HG02970 (cell line): ENCODE data around the gene ARHGEF5.
"Not testable (repeated sequence)": the region's sequence is repeated elsewhere in the genome, so short reads cannot be mapped to it uniquely, and the experiment has no call there.

Source experiments
- ATAC-seq: cut with Tn5 transposase; IDR thresholded peaks from one replicate; pipeline ENCODE4 v1.9.1; 2021; ENCODE audit warnings: mild to moderate bottlenecking, moderate library complexity, moderate number of reproducible peaks; ENCODE audit not compliant: unreplicated experiment, low FRiP score

Gene ARHGEF5

DNA sequence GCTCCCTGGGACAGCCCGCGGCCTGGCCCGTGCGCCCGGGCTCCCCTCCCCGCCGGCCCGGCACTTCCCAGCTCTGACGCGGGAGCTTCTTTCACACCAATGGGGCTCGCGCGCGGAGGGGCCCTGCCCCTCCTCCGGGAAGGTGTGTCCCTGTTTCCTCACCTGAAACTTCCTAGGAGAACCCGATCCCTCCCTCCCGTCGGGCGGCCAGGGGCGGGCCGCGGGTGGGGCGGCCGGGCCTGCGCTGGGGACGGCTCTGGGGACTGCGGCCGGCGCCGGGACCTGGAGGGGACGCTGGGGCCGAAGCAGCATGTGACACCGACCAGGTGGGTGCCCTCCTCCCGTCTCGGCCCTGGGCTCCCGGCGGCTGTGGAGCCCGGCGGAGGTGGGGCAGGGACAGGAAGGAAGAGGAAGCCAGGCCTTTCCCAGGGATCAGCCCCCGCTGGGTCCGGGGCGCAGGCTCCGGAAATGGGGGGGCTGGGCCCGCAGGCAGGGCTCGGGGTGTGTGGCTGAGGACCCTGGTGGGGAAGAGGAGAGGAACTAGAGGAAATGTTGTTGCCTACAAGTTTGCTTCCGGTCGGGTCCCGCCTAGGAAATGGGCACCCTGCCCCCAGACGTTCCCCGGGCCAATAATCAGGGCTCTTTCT is at the start of gene ARHGEF5:
ARHGEF5 (plus strand) TSS at position 227 of the 647 bp plus-strand sequence. CDS start 7,268 bp downstream, outside the sequence.
- ATAC-seq: peak; percentile 76

DNA sequence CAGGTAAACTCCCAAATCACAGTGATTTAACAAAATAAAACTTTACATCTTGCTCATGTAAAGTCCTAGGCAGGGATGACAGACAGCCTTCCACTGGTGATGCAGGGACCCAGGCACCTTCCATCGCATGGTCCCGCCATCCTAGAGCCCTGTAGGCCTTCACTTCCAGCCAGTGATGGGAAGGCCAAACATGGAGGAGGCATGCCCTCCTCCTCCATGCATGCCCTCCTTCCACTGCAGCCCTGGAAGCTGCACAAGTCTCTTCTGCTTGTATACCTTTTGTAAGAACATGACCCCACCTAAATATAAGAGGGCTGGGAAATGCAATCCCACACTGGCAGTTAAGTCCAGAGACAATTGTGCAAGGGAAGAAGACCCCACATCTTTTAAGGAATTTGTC is 45.5 kb upstream of the ARHGEF5 start:
- not testable (repeated sequence) for ATAC-seq

DNA sequence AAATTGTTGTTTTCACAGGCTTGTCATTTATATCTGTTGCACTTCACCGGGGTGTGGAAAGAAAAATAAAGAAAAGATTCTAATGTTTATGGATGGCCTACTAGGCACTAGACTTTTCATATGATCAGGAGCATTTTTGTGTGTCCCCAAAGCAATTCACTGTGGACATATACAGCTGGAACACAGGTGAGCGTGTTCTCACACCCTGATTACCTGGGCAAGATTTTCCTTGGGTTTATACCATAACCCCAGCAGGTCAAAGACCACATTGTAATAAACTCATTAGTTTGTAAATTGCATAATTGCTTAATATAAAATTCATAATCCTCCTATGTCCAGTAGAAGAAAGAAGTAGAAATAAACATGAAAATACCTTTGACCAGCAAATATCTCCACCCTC is 44.0 kb upstream of the ARHGEF5 start:
- not testable (repeated sequence) for ATAC-seq

DNA sequence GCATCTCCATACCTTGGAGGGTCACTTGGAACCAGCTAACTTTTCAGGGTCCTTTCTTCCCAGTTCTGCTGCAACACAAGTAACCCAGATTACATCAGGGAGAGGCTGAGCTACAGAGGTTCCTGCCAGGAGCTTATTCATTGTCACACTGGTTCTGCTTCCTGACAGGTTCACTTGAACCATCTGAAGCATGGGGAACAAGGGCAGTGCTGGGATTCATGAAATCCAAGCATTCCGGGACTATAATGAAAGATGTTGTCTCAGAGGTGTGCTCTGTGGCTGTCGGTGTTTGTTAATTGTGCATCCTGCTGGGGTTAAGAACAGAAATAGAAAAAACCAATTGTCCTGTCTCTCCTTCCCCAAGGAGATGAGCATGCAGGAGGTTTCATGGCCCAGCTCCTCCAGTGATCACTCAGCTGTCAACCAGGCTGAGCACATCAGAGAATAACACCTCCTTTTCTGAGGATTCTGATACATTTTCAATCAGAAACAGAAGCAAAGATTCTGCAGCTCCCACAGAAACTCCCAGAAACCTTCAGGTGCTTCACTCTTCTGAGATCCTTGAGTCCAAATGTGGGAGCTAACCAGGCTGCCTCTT is 43.2 kb upstream of the ARHGEF5 start, which contains the start of gene OR2A1:
OR2A1 (plus strand) TSS at position 548 of the 598 bp plus-strand sequence. CDS start 5,706 bp downstream, outside the sequence.
- not testable (repeated sequence) for ATAC-seq

DNA sequence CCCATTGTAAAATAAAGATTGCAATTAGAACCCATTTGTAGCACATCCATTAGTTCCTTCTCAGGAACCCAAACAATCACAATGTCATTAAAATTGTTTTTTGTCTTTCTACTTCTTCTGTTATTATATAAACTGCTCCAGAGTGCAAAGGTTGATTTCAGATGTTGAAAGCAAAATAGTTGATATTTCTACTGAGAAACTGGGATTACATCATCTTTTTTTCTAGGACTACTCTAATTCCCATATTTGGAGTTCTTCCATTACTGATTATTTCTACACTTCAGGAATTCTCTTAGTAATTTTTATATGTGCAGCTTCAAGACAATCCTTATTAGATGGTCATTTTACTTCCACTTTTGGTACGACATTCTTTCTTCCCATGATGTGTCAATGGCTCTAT is 37.7 kb upstream of the ARHGEF5 start:
- ATAC-seq: not testable (repeated sequence)

DNA sequence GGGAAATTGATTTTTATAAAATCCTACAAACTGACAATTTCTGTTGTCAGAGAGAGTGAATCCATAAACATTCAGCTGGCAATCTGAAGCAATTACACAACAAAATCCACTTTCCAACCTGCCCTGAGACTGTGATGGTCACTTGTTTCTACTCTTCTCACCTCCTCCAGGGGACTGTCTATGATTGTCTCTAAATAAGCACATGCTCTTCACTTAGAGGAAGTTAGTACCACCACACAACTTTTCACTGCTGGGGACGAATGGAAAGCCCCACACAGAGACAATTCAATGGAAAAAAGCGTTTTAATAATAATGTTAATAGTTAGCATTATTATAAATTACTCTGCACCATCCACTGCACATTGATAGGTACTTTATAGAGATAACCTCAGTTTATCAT is 35.7 kb upstream of the ARHGEF5 start:
- ATAC-seq: not testable (repeated sequence)

DNA sequence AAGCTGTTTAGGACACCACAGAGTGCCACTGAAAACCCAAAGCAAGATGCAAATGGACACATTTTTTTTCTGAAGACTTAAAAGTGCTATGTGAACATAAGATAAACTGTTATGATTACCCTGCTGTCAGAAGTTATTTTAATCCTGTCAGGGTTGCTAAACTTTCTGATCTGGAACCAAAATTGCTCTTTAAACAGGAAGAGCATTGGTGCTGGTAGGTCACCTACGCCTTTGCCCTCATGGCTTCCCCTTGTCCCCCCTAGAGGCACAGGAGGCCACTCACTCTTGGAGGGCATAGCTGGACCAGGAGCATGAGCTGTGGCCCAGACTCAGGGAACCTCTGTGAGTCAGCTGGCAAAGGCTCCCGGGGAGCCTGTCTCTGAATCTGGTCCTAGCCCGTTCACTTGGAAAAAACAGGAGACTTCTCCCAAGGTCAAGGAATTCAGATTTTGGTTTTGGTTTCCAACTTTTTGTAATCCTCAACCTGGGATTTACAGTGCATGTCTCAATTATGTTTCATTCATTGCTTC is 33.5 kb upstream of the ARHGEF5 start:
- ATAC-seq: not testable (repeated sequence)

DNA sequence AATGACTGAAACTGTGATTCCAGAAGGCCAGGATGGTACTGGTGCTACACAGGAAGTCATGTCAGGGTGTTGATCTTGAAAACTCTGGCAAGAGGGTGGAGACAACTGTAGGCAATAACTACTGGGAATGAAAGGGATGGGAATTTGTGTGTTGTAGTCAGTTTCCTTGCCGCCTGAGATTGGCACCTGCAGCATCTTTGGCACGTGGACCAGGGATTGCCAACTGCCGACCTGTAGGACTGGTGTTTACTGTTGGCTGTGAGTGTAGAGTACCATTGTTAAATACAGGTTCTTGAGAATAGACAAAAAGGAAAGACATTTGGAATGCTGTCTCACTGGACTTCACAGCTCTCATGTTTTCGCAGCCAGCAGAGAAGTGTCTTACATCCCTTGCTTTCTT is 31.8 kb upstream of the ARHGEF5 start:
- not testable (repeated sequence) for ATAC-seq

DNA sequence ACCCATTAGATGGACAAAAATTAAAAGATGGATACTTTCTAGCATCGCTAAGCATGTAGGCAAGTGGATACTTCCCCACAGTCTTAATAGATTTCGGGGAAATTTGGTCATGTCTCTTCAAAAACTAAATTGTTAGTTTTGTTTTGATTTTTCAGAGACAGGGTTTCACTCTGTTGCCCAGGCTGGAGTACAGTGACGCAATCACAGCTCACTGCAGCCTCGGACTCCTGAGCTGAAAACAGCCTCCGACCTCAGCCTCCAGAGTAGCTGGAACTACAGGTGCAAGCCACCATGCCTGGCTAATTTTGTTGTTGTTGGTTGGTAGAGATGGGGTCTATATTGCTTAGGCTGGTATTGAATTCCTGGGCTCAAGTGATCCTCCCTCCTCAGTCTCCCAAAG is 29.3 kb upstream of the ARHGEF5 start:
- ATAC-seq: not testable (repeated sequence)

DNA sequence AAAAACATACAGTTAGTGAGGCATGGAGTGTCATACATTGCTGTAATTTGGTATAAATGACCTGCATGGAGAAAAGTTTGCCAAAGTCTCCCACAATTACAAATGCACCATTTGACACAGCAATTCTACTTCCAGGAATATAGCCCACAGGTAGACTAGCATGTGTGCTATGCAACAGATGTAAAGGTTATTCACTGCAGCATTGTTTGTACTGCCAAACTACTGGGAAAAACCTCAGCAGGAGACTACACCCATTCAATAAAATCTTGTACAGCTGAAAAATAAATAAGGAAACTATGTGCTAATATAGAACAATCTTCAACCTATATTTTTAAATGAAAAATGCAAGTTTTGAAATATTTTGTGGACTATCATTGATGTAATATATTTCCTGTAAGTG is 25.2 kb upstream of the ARHGEF5 start:
- ATAC-seq: not testable (repeated sequence)

DNA sequence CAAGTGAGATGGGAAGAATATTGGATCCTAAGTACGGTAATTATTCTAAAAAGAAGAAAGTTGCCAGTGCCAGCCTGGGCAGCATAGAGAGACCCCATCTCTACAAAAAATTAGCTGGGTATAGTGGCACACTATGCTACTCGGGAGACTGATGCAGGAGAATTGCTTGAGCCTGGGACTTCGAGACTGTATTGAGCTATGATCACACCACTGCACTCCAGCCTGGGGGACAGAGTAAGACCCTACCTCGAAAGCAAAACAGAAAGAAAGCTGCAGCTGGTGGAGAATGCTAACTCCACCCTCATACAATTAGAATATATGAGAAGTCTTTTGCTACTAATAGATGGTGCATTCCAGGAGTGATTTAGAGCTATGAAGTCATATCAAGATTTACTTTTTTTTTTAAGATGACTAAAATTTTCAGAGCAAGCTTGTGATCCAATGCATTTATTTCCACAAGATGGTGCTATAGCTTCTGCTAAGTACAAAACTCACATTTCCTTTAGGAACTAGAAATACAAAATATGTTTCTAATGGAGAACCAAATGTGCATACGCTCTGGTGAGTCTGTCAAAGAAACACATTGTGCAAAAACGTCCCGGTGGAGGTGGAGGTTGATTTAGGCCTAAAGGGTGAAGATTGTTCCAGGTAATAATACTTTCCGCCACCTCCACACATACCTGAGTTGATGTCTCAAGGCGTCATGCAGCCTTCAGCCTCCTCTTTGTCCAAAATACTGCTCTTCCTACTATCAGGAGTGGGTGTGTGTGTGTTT is 23.8 kb upstream of the ARHGEF5 start:
- ATAC-seq: not testable (repeated sequence)

DNA sequence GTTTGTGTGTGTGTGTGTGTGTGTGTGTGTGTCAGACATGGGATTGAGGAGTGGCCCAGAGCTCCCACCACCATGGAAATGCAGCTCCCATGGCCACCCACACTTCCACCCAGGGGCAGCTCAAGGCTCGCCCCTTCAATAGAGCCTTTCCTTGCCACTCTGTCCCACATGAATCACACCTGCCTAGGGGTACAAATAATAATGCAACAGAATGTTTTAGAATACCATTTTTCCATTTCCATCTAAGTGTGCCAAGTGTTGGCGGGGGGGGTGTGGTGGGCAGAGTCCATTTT is 23.3 kb upstream of the ARHGEF5 start:
- ATAC-seq: not testable (repeated sequence)

DNA sequence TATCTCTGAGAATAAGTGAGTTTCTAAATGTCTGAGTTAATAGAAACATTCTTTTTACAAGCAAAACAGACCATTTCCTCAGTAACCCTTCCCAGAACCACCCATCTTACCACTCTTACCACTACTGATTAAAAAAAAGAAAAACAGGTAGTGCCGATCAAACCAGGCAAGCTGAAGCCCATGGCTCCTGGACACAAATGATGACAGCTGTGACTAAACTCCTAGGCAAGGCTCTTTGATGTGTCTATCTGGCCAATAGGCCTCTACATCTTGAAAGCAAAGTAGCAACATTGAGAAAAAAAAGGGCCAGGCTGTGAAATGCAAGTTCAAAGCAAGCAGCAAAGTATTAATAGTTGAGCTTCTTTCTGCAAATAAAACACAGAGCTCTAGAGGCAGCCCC is 6.6 kb upstream of the ARHGEF5 start:
- not testable (repeated sequence) for ATAC-seq

DNA sequence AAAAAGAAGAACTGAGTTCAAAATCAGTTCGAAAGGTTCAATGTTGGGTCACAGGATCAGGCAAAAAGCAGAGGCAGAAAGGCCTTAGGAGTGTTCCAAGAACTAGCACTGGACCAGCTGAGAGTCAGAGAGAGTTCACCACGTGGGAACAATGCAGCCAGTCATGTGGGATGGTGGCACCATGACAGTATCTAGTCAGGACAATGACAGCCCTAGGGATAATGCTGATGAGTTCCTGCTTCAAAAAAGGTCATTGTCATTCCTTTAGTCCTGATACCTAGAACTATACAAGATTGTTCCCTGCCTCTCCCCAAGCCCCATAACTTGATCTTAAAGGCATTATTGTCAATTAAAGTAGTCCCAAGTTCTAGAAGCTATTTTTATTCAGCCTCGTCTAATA is 3.5 kb upstream of the ARHGEF5 start:
- ATAC-seq: not testable (repeated sequence)

DNA sequence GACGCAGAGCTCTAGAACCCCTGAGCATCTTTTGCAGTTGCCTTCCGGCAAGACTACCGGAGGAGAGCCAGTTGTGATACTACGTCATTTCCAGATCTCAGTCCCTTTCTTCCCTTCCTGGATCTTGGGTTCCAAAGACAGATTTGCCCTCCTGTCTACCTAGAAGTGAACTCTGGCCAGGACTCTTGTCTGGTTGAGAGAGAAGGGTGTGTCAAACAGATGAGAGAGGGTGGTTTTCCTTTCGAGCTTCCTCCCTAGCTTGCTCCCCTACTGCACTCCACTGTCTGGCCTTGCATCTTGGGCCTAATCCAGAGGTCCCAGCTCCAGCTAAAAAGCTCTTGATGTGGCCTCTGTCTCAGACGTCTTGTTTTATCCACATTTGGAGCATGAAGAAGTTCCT is 983 bp downstream of the ARHGEF5 start:
- not testable (repeated sequence) for ATAC-seq

DNA sequence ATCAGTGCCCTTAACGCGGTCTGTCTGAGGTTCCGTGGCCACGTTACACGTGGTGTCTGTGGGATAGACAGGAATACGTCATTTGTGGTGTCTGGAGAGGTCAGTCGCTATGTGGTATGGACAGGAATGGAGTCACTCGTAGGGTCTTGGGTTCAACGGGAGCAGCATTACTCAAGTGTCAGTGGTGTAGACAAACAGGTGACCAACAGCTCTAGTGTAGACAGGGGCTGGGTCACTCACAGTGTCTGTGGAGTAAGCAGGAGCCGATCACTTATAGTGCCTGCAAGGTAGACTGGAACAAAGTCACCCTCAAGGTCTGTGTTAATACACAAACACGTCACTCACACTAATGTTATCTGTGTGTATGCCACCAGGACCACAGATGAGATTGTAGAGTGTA is 1.7 kb downstream of the ARHGEF5 start:
- ATAC-seq: not testable (repeated sequence)

DNA sequence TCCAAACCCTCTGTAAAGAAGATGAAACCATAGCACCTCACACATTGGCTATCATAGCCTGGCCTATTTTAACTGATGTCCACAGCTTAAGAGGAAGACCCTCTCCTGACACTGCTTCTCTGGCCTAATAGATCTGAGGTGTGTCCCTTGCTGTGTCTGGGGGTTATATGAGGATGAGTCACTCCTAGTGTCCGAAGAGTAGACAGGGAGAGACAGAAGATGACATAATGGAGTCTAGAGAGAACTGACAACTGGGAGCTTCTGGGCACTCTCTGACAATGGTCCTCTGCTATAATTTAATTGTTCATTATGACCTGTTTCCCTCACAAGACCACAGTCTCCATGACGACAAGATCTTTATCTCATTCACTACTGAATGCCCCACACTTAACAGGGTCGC is 6.9 kb downstream of the ARHGEF5 start:
- ATAC-seq: not testable (repeated sequence)

DNA sequence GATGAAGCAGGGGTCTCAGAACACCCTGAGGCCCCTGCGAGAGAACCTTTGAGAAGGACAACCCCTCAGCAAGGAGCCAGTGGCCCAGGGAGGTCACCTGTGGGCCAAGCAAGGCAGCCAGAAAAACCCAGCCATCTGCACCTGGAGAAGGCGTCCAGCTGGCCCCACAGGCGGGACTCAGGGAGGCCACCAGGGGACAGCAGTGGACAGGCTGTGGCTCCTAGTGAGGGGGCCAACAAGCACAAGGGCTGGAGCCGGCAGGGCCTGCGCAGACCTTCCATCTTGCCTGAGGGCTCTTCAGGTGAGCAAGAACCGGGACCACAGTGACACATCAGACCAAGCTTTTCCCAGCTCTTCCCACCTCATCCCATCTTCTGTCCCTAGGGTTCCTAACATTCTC is 10.3 kb downstream of the ARHGEF5 start:
- ATAC-seq: not testable (repeated sequence)

DNA sequence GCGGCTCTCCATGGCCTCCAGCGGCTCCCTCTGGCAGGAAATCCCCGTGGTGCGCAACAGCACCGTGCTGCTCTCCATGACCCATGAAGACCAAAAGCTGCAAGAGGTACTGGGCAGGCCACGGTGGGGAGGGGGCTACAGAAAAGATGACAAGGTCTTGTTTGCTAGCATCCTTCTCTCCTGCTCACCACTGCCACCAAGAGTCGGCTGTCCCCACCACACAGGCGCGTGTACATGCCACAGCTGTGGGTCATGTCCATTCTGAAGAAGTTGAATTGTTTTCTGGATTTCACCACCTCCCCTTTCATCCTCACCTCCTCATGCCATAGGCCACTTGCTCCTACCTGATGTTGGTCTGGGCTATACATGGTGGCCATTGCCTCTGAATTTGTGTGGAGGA is 12.0 kb downstream of the ARHGEF5 start:
- not testable (repeated sequence) for ATAC-seq

DNA sequence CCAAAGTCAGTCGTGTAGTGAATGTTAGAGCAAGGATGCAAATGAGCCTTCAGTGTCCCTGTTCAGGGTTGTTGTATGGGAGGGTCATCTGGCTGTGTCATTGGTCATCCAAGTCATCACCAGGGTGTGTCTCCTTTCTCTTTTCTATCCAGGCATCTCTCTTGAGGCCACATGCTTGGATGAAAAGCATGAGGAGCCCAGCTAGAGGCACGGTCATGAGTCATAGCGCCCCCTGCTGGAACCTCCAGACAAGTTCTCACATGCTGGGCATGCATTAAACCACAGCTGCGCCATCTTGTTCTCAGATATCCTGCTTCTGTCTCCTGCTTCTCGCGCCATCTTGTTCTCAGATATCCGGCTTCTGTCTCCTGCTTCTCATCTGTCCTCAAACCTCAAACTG is 14.0 kb downstream of the ARHGEF5 start:
- not testable (repeated sequence) for ATAC-seq

DNA sequence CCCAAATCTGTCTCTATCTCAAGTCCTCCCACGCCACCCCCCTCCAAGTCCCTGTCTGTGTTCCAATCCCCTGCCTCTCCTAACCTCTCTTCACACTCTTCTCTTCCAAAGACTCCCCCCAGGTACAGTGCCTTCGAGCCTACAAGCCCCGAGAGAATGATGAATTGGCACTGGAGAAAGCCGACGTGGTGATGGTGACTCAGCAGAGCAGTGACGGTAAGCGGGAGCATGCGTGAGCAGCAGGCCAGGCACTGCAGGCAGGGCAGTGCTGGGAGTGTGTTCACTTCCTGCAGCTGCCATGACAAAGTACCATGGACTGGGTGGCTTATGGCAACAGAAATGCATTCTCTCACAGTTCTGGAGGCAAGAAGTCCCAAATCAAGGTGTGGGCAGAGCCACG is 23.4 kb downstream of the ARHGEF5 start:
- ATAC-seq: no peak
